ENCODE measurements around the gene PRR20E. TPM values are rescaled to one million over a fixed set of nuclear protein-coding genes. Genes with fewer than 3 reads are reported as not detected.

PRR20E gene
- total RNA-seq: not detected in 2 replicates

GRCh38 chr13:57166897-57167296 lies at the start of gene PRR20E:
Gene PRR20E (plus strand): TSS chr13:57167197. CDS start chr13:57167584, 387 bp downstream.

GRCh38 chr13:57140235-57140968 lies 26.6 kb upstream of the PRR20E start, which contains the start of gene PRR20A:
Gene PRR20A (plus strand): TSS chr13:57140918. CDS start chr13:57141305, 387 bp downstream.

GRCh38 chr13:57147188-57147587 lies 19.8 kb upstream of the PRR20E start, which contains the start of gene PRR20B:
Gene PRR20B (plus strand): TSS chr13:57147488. CDS start chr13:57147875, 387 bp downstream.

GRCh38 chr13:57153761-57154160 lies 13.2 kb upstream of the PRR20E start, which contains the start of gene PRR20C:
Gene PRR20C (plus strand): TSS chr13:57154061. CDS start chr13:57154448, 387 bp downstream.

DNA sequence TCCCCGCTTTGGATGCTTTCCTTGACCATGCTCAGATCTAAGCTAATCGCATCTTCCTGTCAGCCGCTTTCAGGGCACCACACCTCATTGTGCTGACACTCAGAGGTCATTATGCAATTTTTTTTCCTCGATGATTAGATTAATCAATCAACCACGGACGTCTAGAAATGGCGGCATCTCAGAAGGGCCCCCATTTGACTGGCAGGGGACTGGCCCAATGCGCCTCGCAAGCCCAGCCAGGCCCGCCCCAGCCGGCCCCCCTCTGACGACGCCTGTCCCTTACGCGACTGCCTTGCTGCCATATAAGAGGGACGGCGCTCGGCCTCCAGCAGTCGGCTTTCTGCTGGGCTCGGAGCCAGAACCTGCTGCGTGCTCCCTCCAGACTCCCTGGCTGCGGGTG lies 6.7 kb upstream of the PRR20E start, which contains the start of gene PRR20D:
PRR20D (plus strand) TSS at position 301 of the 400 bp plus-strand sequence. CDS start 387 bp downstream, outside the sequence.

Other genes with a start within 250 kb of the PRR20E start
- not detected in 2 replicates for gene PRR20A, start 26.3 kb upstream of the PRR20E start, total RNA-seq
- gene PRR20B, start 19.7 kb upstream of the PRR20E start, total RNA-seq: not detected in 2 replicates
- not detected in 2 replicates for gene PRR20C, start 13.1 kb upstream of the PRR20E start, total RNA-seq
- not detected in 2 replicates for gene PRR20D, start 6.6 kb upstream of the PRR20E start, total RNA-seq

Measured in smooth muscle cell of the umbilical artery (primary cell).